GM18505 (cell line): ENCODE results near the gene CEACAM1.

Experiments
- ATAC-seq: cut with Tn5 transposase; IDR thresholded peaks from one replicate; pipeline ENCODE4 v1.9.1; 2021; ENCODE audit not compliant: unreplicated experiment
- POLR2A ChIP-seq: IDR thresholded peaks from 4 replicates; pipeline ENCODE4 v1.6.1; 2011; ENCODE audit warnings: borderline replicate concordance; ENCODE audit not compliant: insufficient read depth, insufficient read length; ENCODE audit errors: extremely low read depth

The CEACAM1 gene

DNA sequence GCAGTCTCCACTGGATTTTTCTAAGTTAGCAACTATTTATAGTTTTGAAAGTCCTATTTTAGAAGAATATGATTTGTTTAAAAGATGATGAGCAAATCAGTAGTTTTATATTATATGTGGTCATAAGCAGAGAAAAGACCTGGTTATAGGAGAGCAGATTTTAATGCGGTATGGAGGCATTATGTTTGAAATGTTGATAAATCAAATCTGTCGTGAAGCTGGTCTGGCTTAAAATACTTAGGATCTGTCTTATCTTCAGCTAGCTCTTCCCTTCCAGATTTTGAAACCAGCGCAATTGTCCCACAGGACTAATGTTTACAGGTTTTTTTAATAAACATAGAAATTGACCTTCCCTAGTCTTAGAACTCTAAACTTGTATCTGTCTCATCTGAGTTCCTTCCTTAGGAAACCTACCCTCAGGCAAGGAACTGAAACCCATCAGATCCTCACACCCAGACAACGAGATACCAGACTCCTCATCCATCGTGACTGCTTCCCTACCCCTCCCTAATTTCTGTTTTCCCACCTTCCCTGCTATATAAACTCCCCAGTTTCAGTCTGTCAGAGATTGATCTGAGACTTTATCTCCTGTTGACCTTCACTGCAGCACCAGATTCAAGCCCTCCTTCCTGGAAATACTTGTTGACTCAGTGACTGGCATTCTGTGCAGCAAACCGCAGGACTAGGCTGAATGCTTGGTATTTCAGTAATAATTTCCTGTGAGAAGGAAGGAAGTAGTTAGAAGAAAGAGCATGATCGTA, 47.8 kb downstream of the CEACAM1 start:
- ATAC-seq: no peak
- no peak for TF ChIP-seq POLR2A

DNA sequence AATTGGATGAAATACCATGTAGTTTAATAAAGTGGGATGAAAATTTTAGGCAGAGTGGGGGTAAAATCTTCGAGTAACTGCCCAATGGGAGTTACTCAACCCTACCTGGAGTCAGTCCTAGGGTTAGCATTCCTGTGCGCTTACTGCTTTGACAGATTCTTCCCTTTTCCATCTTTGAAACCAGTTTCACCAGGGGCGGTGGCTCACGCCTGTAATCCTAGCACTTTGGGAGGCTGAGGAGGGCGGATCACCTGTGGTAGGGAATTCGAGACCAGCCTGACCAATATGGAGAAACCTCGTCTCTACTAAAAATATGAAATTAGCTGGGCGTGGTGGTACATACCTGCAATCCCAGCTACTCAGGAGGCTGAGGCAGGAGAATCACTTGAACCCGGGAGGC, 48.5 kb downstream of the CEACAM1 start:
- no peak for ATAC-seq
- no peak for TF ChIP-seq POLR2A

DNA sequence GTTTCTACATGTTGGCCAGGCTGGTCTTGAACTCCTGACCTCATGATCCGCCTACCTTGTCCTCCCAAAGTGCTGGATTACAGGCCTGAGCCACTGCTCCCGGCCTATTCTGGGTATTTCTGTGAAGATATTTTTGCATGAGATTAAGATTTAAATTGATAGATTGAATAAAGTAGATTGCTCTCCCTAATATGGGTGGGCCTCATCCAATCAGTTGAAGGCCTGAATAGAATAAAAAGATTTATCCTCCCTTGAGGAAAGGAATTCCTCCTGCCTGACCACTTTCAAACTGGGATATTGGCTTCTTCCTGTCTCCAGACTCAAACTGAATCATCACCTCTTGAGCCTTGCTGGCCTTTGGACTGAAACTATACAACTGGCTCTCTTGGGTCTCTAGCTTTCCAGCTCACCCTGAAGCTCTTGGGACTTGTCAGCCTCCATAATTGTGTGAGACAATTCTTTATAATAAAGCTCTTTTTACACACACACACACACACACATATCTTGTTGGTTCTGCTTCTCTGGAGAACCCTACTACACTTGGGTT, 49.4 kb downstream of the CEACAM1 start:
- no peak for TF ChIP-seq POLR2A
- ATAC-seq: no peak

DNA sequence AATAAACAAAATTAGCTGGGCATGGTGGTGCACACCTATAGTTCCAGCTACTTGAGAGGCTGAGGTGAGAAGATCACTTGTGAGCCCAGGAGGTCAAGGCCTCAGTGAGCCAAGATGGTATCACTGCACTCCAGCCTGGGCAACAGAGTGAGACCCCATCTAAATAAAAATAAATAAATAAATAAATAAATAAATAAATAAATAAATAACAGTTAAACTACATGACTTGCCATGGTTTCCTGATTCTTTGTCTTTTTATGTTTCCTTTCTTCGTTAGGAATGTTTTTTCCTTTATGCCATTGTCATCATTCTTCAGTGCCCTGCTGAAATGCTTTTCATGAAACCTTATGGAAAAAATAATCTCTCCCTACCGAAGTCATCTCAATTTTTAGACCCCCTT, 50.3 kb downstream of the CEACAM1 start:
- no peak for ATAC-seq
- no peak for TF ChIP-seq POLR2A

DNA sequence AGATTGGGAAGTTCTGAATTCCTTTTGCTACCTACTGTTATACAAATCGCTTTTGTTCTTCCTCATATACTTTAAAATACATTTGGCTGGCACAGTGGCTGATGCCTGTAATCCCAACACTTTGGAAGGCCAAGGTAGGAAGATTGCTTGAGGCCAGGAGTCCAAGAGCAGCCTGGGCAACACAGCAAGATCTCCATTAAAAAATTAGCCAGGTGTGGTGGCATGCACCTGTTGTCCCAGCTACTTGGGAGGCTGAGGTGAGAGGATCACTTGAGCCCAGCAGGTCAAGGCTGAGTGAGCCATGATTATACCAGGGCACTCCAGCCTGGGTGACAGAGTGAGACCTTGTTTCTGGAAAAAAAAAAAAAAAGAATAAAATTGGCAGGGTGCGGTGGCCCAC, 51.2 kb downstream of the CEACAM1 start:
- TF ChIP-seq POLR2A: no peak
- no peak for ATAC-seq

DNA sequence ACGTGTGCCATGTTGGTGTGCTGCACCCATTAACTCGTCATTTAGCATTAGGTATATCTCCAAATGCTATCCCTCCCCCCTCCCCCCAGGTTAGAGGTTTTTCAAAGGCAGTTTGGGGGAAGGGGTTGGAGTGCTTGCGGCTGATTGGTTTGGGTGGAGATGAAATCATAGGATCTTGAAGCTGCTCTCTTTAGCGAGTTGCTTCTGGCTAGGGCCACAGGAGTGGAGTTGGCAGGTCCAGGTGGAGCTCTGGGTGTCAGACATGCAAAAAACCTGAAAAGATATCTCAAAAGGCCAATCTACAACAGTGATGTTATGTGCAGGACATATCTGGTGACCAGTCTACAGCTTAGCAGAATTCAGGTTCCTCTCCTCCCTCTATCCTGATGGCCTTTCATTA, 52.9 kb downstream of the CEACAM1 start:
- no peak for ATAC-seq
- no peak for TF ChIP-seq POLR2A

DNA sequence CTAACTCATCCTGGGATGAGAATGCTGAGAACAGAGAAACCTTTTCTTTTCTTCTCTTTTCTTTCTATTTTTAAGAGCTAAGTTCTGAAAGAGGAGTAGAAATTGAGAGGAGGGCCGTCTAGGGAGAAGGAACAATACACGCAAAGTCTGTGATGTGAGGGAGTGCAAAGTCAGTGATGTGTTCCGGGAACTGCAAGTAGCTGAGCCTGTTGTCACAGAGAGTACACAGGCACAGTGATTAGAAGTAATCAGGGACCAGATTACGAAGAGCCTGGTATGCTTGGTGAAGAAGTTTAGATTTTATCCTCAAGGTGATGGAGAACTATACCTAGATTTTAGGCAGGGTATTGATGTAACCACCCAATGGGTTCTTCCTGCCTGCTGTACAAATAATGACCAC, 53.5 kb downstream of the CEACAM1 start:
- no peak for ATAC-seq
- TF ChIP-seq POLR2A: no peak

DNA sequence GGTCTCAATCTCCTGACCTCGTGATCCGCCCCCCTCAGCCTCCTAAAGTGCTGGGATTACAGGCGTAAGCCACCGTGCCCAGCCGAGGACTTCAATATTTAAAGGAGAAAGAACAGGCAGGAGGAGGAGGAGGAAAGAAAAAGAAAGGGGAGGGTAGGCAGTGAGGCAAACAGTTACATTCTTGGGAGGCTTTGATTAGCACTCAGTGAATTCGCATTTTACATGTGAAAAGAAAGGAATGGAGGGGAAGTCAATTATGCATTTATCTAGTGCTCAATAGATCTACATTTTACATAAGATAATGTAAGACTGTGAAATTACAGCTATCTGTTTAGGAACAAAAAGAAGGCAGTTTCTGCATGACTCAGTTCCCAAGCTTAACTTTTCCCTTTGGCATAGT, 54.6 kb downstream of the CEACAM1 start:
- ATAC-seq: no peak
- no peak for TF ChIP-seq POLR2A

DNA sequence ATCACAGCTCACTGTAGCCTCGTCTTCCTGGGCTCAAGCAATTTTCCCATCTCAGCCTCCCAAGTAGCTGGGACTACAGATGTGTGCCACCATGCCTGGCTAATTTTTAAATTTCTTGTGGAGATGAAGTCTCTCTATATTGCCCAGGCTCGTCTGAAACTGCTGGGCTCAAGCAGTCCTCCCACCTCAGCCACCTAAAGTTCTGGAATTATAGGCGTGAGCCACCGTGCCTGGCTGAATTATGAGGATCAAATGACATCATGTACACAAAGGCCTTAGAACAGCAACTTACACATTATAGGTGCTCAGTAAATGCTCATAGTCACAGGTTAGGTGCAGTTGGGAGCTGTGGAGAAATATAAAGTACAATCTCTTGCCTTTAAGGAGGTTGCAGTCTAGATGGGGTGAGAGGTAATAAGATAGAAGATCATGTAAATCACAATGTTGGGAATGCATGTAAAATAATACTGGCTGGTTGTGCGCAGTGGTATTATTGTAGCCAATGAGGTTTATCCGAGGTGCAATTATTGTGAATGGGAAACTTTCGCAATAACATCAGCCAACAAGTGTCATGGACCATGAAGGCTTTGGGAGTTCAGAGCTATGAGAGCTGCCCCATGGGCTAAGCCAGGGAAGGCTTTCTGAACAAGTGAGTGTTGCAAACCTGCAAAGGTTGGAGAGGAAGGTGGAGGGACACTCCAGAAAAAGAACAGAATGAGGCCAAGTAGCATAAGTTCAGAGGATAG, 55.7 kb downstream of the CEACAM1 start:
- no peak for ATAC-seq
- no peak for TF ChIP-seq POLR2A

DNA sequence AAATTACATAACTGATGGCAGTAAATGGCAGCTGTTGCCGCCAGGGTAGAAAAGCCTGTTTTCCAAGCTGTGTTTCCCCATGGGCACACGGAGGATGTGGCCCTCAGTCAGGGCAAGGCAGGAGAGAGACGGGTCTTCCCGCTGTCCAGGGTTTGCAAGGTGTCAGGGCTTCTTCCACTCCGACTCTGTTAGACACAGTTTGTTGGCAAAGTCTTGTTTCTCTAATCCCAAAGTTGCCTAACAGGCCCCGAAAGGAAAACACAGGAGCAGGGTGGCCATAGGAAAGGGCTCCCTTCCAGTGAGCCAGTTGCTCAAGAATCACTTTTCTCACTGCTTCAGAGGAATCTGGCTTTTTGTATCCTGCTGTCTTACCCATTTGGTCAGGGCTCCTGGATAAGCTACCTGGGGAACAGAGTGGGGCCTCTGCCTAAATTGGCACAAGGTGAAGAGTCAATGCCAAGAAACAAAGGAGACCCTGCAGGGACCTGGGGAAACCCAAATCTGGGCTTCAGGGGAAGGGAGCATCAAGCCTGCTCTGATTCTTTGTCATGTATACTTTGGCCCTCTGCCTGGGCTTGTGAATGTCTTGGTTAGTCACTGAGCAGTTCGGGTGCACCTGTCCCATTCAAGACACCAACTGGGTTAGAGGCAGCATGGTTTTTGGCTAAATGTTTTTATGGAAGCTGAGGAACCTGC, 56.6 kb downstream of the CEACAM1 start:
- no peak for ATAC-seq
- no peak for TF ChIP-seq POLR2A

DNA sequence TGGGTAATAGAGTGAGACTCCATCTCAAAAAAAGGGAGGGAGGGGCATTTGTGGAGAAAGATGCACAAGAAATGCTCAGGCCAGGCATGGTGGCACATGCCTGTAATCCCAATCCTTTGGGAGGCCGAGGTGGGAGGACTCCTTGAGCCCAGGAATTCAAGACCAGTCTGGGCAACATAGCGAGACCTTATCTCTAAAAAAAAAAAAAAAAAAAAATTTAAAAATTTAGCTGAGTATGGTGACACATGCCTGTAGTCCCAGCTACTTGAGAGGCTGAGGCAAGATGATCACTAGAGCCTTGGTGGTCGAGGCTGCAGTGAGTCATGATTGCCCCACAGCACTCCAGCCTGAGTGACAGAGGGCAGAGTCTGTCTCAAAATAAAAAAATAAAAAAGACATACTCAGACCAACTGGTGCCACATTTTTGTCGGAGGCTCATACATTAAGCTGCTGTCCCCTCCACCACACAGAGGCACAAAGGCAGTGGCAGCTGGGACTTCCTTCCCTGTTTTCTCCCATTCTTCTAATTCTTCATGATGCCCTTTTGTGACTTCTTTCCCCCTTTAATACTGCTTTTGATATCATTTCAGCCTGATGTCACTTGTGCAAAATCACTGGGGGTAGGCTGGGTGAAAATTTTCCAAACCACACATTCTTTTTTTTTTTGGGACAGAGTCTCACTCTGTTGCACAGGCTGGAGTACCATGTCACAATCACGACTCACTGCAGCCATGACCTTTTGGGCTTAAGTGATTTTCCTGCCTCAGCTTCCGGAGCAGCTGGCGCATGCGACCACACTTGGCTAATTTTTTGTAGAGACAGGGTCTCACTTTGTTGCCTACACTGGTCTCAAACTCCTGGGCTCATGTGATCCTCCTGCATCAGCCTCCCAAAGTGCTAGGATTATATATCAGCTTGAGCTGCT, 58.7 kb downstream of the CEACAM1 start:
- no peak for ATAC-seq
- no peak for TF ChIP-seq POLR2A

DNA sequence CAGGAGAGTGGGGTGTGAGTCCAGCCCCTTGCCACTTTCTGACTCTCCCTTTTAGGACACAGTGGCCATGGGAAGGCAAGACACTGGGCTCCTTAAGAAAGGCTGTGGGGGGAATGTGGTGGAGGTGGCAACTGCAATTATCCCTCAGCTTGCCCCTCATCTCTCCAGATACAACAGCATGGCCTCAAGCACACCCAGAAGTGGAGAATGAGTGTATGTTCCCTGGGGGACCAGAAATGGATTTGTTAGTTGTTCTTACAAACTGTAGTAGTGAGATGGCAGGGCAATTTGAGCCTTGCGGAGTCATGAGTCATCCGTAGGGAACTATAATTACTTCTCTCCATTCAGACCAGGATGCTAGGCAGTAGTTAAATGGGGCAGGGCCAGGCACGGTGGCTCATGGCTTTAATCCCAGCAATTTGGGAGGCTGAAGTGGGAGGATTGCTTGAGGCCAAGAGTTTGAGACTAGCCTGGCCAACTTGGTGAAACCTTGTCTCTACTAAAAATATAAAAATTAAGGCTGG, 59.9 kb downstream of the CEACAM1 start:
- ATAC-seq: no peak
- TF ChIP-seq POLR2A: no peak

DNA sequence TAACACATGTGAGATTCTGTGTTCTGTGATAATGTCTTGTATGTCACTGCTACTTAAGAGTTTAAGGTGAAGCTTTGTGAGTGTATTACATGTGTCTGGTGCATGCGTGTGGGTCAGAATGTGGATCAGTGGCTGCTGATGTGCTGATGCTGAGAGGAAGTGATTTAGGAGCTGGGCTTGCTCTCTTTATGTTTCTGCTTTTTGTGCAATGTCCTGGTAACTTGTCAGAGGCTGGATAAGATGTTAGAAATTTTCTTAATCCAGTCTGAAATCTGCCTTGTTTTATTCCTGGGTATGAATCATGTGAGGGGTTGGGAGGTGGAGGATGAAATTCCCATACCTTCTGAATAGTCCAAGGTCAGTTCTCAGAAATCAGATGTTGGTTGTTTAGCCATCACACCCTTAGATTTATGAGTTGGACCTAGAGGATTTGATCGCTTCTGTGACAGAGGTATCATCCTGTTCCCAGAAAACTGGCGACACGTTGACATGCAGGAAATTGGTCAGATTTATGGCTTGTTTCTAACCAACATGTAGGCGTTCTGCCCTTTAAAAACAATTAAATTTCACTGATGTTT, 61.0 kb downstream of the CEACAM1 start:
- ATAC-seq: no peak
- no peak for TF ChIP-seq POLR2A
